Hepatocyte (in vitro differentiated cells): Measurements from ENCODE around the gene B4GALT7. TPM values are rescaled to one million over a fixed set of nuclear protein-coding genes. Genes with fewer than 3 reads are reported as not detected.

ENCODE experiments used
- DNase-seq: peaks from one replicate; pipeline ENCODE4 v3.0.0-alpha.2; 2016; ENCODE audit warnings: low spot score
- H2AFZ ChIP-seq: fragments of 200-600 bp; sonication (generic); 2 replicates; pipeline ENCODE4 v1.6.0; 2016; ENCODE audit warnings: antibody characterized with exemption, mild to moderate bottlenecking
- H3K27ac ChIP-seq: fragments of 200-600 bp; sonication (generic); 2 replicates; pipeline ENCODE4 v1.5.1; 2016; ENCODE audit warnings: mild to moderate bottlenecking
- H3K27me3 ChIP-seq: fragments of 200-600 bp; sonication (generic); 2 replicates; pipeline ENCODE4 v1.6.1; 2016
- H3K36me3 ChIP-seq: fragments of 200-600 bp; sonication (generic); replicated peaks from 2 replicates; pipeline ENCODE4 v1.5.1; 2016; ENCODE audit warnings: low read depth; ENCODE audit not compliant: insufficient read depth
- H3K4me1 ChIP-seq: fragments of 200-600 bp; sonication (generic); 2 replicates; pipeline ENCODE4 v1.5.1; 2016; ENCODE audit warnings: mild to moderate bottlenecking, moderate library complexity; ENCODE audit not compliant: insufficient read depth
- H3K4me2 ChIP-seq: fragments of 200-600 bp; sonication (generic); 2 replicates; pipeline ENCODE4 v1.6.0; 2016
- H3K4me3 ChIP-seq: fragments of 200-600 bp; sonication (generic); 2 replicates; pipeline ENCODE4 v1.5.1; 2016; ENCODE audit warnings: mild to moderate bottlenecking
- H3K79me2 ChIP-seq: fragments of 200-600 bp; sonication (generic); 2 replicates; pipeline ENCODE4 v1.6.0; 2017; ENCODE audit warnings: mild to moderate bottlenecking
- H3K9me2 ChIP-seq: fragments of 200-600 bp; sonication (generic); replicated peaks from 2 replicates; pipeline ENCODE4 v1.6.0; 2017; ENCODE audit warnings: mild to moderate bottlenecking; ENCODE audit not compliant: insufficient read depth
- H3K9me3 ChIP-seq: fragments of 200-600 bp; sonication (generic); 2 replicates; pipeline ENCODE4 v1.5.1; 2016; ENCODE audit warnings: low read depth, mild to moderate bottlenecking
- H4K20me1 ChIP-seq: fragments of 200-600 bp; sonication (generic); 2 replicates; pipeline ENCODE4 v1.6.0; 2016; ENCODE audit warnings: mild to moderate bottlenecking; ENCODE audit not compliant: insufficient read depth, poor library complexity, severe bottlenecking
- EZH2 ChIP-seq: fragments of 200-600 bp; sonication (generic); IDR thresholded peaks from 2 replicates; pipeline ENCODE4 v1.6.1; 2016; ENCODE audit warnings: antibody characterized with exemption, mild to moderate bottlenecking, borderline replicate concordance
- EZH2phosphoT487 ChIP-seq: fragments of 200-600 bp; sonication (generic); IDR thresholded peaks from one replicate; pipeline ENCODE4 v1.6.1; 2018; ENCODE audit warnings: antibody characterized with exemption, mild to moderate bottlenecking, low read depth, moderate library complexity; ENCODE audit not compliant: unreplicated experiment, severe bottlenecking
- WGBS: methylation state at CpG from one replicate; pipeline ENCODE4 v1.1.6; 2016; ENCODE audit warnings: low lambda C conversion rate; ENCODE audit errors: missing lambda C conversion rate; 5-methylcytosine and 5-hydroxymethylcytosine counted together
- polyA plus RNA-seq: library from polyadenylated mRNA; unstranded; fragments of >200 nt; fragmentation: Nextera tagmentation; extraction: Ambion mirVana; gene quantifications from 2 replicates; pipeline ENCODE4 v1.2.1, GENCODE V29; 2016
- total RNA-seq: library from RNA; depleted of rRNA; stranded (reverse); fragments of >200 nt; gene quantifications from 2 replicates; pipeline ENCODE4 v1.2.3, GENCODE V29; 2014
- TF ChIP-seq, protein P1 (sequence below): fragments of 200-600 bp; sonication (generic); IDR thresholded peaks from 2 replicates; pipeline ENCODE4 v1.5.1; 2016; ENCODE audit warnings: antibody characterized with exemption, mild to moderate bottlenecking; ENCODE audit not compliant: poor library complexity

B4GALT7 gene
- total and polyA plus RNA-seq, 2 experiments from 2014 or later: 28.5 to 60.7 TPM

DNA sequence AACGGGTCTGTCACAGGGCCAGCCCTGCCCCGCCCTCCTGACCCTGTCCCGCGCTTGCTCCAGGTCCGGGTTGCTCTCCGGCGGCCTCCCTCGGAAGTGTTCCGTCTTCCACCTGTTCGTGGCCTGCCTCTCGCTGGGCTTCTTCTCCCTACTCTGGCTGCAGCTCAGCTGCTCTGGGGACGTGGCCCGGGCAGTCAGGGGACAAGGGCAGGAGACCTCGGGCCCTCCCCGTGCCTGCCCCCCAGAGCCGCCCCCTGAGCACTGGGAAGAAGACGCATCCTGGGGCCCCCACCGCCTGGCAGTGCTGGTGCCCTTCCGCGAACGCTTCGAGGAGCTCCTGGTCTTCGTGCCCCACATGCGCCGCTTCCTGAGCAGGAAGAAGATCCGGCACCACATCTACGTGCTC lies 4.2 kb downstream of the B4GALT7 start:
- Histone ChIP-seq H3K79me2 (peaks cover 21% of the 10 kb centered on the region), H3K4me1 (peaks cover 9% of the 10 kb centered on the region), H3K36me3 (no peaks in the 10 kb centered on the region), H3K9me2 (no peaks in the 10 kb centered on the region), H3K27me3 (no peaks in the 10 kb centered on the region), H3K4me2 (no peak overlapping the region), H2AFZ (no peak overlapping the region), H3K27ac (no peak overlapping the region), H4K20me1 (no peaks in the 10 kb centered on the region), H3K4me3 (no peak overlapping the region), H3K9me3 (no peaks in the 10 kb centered on the region)
- WGBS: 94% methylated on average over 25 of the region's 27 CpGs
- TF ChIP-seq EZH2phosphoT487 (no peak), EZH2 (no peak)
- TF ChIP-seq, protein P1, sequence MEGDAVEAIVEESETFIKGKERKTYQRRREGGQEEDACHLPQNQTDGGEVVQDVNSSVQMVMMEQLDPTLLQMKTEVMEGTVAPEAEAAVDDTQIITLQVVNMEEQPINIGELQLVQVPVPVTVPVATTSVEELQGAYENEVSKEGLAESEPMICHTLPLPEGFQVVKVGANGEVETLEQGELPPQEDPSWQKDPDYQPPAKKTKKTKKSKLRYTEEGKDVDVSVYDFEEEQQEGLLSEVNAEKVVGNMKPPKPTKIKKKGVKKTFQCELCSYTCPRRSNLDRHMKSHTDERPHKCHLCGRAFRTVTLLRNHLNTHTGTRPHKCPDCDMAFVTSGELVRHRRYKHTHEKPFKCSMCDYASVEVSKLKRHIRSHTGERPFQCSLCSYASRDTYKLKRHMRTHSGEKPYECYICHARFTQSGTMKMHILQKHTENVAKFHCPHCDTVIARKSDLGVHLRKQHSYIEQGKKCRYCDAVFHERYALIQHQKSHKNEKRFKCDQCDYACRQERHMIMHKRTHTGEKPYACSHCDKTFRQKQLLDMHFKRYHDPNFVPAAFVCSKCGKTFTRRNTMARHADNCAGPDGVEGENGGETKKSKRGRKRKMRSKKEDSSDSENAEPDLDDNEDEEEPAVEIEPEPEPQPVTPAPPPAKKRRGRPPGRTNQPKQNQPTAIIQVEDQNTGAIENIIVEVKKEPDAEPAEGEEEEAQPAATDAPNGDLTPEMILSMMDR: no peak
- DNase-seq: no peak

DNA sequence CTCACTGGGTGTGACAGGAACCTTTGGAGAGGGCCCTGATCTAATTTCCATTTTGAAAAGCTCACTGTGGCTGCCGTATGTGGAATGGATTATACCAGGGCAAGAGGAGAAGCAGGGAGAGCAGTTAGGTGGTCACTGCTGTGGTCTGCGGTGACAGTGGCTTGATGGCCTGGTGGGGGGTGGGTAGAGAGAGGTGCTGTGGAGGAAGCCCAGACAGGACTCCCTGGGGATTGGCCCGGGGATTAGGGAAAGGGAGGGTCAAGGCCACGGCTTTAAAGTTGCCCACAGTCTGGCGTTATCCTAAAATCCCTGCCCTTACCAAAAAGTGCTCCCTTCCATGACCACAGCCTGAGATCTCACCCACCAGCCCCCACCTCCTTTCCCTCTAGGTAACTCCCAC lies 4.7 kb downstream of the B4GALT7 start:
- H3K4me3 ChIP-seq: no peak overlapping the region
- 91% methylated on average over 4 of the region's 5 CpGs for WGBS
- no peak overlapping the region for H2AFZ ChIP-seq
- peaks cover 9% of the 10 kb centered on the region for H3K4me1 ChIP-seq
- no peaks in the 10 kb centered on the region for H3K36me3 ChIP-seq
- no peak overlapping the region for H3K27ac ChIP-seq
- no peaks in the 10 kb centered on the region for H3K9me3 ChIP-seq
- peaks cover 21% of the 10 kb centered on the region for H3K79me2 ChIP-seq
- no peaks in the 10 kb centered on the region for H3K27me3 ChIP-seq
- TF ChIP-seq EZH2: no peak
- no peak for DNase-seq
- H3K4me2 ChIP-seq: no peak overlapping the region
- no peaks in the 10 kb centered on the region for H3K9me2 ChIP-seq
- H4K20me1 ChIP-seq: no peaks in the 10 kb centered on the region

DNA sequence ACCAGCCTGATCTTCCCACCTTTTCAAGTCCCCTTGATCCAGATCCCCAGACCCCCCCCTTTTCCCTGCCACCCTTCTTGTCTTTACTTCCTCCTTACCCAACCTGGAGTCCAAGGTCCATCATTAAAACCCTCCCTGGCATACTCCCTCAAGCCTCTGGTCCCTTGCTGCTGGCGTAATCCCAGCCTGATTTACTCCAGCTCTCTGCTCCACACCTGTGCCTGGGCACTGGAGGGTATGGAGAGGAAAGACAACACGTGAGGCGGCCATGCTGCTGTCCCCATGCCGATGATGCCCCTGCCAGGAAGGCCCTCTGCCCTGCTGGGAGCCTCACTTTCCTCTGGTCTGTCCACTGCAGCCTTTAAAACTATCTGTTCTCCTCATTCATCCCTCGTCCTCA lies 5.1 kb downstream of the B4GALT7 start:
- 89% methylated on average over 5 of the region's 5 CpGs for WGBS
- TF ChIP-seq, protein P1: no peak
- TF ChIP-seq EZH2: no peak
- no peak for TF ChIP-seq EZH2phosphoT487
- H2AFZ ChIP-seq: no peak overlapping the region
- no peak overlapping the region for H3K4me2 ChIP-seq
- H3K9me2 ChIP-seq: no peaks in the 10 kb centered on the region
- no peaks in the 10 kb centered on the region for H3K9me3 ChIP-seq
- H3K4me1 ChIP-seq: peaks cover 9% of the 10 kb centered on the region
- peaks cover 21% of the 10 kb centered on the region for H3K79me2 ChIP-seq
- H3K27ac ChIP-seq: no peak overlapping the region
- no peak for DNase-seq
- no peaks in the 10 kb centered on the region for H3K27me3 ChIP-seq
- H4K20me1 ChIP-seq: no peaks in the 10 kb centered on the region
- H3K4me3 ChIP-seq: no peak overlapping the region
- H3K36me3 ChIP-seq: no peaks in the 10 kb centered on the region

DNA sequence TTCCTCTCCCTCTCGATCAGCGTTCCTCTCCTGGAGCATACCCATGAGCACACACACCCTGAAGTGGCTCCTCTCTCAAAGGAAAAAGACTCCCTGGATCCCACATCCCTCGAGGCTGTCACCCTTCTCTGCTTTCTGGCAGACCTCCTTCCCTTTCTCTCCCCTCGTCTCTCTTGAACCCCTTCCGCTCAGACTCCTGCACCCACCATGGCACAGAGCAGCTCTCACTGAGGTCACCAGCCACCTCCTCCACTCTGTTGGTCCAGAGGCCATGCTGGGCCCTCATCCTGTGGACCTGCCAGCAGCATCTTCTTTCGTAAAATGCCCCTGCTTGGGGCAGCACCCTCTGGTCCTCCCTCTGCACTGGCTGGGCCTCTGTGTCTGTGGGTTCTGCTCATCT lies 5.7 kb downstream of the B4GALT7 start:
- DNase-seq: no peak
- no peaks in the 10 kb centered on the region for H3K36me3 ChIP-seq
- H2AFZ ChIP-seq: no peak overlapping the region
- no peak for TF ChIP-seq EZH2
- TF ChIP-seq, protein P1: no peak
- TF ChIP-seq EZH2phosphoT487: no peak
- no peaks in the 10 kb centered on the region for H3K27me3 ChIP-seq
- H3K4me3 ChIP-seq: no peak overlapping the region
- H4K20me1 ChIP-seq: no peaks in the 10 kb centered on the region
- no peak overlapping the region for H3K4me2 ChIP-seq
- peaks cover 19% of the 10 kb centered on the region for H3K79me2 ChIP-seq
- 82% methylated on average over 6 of the region's 6 CpGs for WGBS
- H3K4me1 ChIP-seq: peaks cover 9% of the 10 kb centered on the region
- H3K9me3 ChIP-seq: no peaks in the 10 kb centered on the region
- no peaks in the 10 kb centered on the region for H3K9me2 ChIP-seq
- H3K27ac ChIP-seq: no peak overlapping the region
